Tibial nerve (tissue), 4 donors: ENCODE measurements around the gene ADGRL3.

ENCODE experiments used
- CTCF ChIP-seq, 5 experiments: fragments of 200-600 bp in 3 of 5; fragments of 450-650 bp in 2 of 5; sonication (generic) in 3 of 5; IDR thresholded peaks; one replicate each; pipeline ENCODE4 v1.5.1; 2016 to 2019; ENCODE audit warnings: antibody characterized with exemption in 5 of 5, mild to moderate bottlenecking in 3 of 5, moderate library complexity in 2 of 5
- EP300 ChIP-seq, 2 donors: sonication (generic); formaldehyde crosslinking; IDR thresholded peaks; one replicate each; pipeline ENCODE4 v1.6.1; 2017; ENCODE audit warnings: antibody characterized with exemption in 2 of 2, mild to moderate bottlenecking in 1 of 2
- POLR2A ChIP-seq, 2 donors: fragments of 450-650 bp; IDR thresholded peaks; one replicate each; pipeline ENCODE4 v1.6.1; 2017; ENCODE audit warnings: antibody characterized with exemption in 2 of 2, mild to moderate bottlenecking in 2 of 2, moderate library complexity in 2 of 2

- no peak for TF ChIP-seq CTCF (IDR thresholded peaks at IDR 0.05)
- TF ChIP-seq POLR2A (IDR thresholded peaks at IDR 0.05): no peak
- TF ChIP-seq EP300 (IDR thresholded peaks at IDR 0.05): no peak
Observed at GRCh38 chr4:61648264-61648663, 448.1 kb downstream of the ADGRL3 start.
